GM19035 (cell line): Measurements from ENCODE around the gene SLC9A7.
"Not testable (repeated sequence)": the region's sequence is repeated elsewhere in the genome, so short reads cannot be mapped to it uniquely, and the experiment has no call there.

ENCODE experiments used
- ATAC-seq: cut with Tn5 transposase; IDR thresholded peaks from one replicate; pipeline ENCODE4 v1.9.1; 2021; ENCODE audit not compliant: unreplicated experiment

The SLC9A7 gene

GRCh38 chrX:46758956-46759644, at the start of gene SLC9A7:
TSS of gene SLC9A7 (minus strand) at chrX:46759118. CDS start at chrX:46759029, 89 bp downstream.
- peak; percentile 68 for ATAC-seq

DNA sequence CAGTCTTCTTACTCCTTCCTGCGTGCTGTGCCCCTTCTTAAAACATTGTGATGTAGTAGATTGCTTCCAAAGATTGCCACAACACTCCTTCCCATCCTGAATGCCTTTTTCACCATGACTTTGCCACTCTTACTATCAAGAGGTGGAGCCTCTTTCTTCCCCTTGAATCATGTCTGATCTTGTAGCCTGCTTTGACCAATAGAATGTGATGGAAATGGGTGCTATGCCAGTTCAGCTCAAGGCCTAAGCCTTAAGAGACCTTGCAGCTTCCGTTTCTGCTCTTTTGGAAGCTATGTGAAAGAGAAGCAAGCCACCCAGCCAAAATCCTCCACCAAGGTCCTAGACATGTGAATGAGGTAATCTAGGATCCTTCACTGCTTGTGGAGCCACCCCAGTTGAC, 46.4 kb upstream of the SLC9A7 start:
- ATAC-seq = no peak

- no peak for ATAC-seq
Measured at GRCh38 chrX:46803140-46803539, 44.2 kb upstream of the SLC9A7 start.

- ATAC-seq = no peak
Measured at GRCh38 chrX:46796574-46797191, 37.8 kb upstream of the SLC9A7 start.

DNA sequence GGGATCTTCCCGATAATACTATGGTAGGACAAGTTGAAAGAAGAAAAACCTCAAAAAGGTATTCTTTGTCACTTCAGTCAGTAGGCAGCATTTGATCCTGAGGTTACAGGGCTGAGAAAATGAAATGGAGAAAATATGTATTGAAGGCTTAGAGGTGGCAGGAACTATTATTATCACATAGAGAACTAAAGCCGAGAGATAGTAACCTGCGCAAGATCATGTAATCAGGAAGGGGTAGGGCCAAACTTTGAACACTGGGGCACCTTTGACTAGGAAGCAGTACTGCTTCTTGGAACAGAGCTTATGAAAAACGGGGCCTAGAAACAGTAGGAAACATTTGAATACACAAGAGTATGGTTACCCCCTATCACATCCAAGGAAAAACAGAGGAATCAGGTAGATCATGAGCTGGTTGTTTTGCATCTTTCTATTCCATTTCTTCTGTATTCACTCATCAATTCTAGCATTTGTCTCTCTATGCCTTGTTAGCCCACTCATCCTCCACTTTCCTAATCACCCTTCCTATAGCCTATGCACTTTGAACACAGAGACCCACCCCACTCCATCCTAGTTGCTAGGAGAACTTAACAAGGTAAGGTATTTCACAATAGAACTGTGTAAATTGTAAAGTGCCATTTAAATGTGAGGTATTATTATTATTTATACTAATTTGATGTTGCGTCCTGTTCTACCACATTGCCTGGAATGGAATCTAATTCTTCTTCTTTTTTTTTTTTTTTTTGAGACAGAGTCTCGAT, 34.6 kb upstream of the SLC9A7 start:
- ATAC-seq = no peak

DNA sequence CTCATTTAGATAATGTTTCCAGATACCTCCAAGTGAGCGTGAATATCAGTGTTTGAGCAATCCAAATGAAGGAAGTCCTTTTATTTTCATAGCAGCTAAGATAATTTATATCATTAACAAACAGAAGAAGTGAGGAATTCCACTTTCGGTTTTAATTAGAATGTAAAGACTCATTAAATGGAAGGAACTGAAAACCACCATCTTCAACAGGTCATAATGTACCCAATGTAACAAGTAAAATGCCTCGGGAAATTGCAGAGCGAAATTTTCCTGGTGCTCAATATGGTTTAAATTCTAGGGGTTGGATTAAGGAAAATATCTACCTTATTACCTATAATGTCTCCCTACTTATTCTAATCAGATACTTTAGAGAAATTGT, 33.9 kb upstream of the SLC9A7 start:
- ATAC-seq = no peak

GRCh38 chrX:46791927-46792809, 33.2 kb upstream of the SLC9A7 start:
- ATAC-seq = no peak

DNA sequence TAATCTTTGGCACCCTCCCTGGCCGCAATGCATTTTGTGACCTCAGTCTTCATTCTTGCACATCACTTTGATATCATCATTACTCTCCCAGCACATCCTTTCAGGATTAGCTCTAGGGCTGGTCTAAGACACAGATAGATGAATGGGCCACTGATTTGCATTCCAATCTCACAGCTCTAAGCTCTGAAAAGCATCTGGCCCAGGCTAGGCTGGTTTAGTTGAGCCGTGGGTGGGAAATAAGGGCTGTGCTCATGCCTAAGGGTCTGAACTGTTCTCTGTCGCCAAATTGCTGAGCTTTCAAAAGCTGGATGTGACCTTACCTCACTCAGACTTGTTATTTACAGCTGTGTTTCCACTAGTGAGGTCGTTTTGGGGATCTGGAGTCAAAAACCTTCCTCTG, 30.0 kb upstream of the SLC9A7 start:
- ATAC-seq = no peak

DNA sequence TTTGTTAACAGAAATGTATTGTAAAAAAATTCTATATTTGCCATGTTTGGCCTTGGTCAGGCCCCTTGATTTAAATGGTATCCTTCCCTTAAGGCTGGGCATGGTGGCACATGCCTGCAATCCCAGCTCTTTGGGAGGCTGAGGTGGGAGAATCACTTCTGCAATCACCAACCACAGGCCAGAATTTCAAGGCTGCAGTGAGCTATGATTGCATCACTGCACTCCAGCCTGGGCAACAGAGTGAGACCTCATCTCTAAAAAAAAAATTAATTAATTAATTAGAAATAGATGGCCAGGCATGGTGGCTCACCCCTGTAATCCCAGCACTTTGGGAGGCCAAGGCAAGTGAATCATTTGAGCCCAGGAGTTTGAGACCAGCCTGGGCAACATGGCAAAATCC, 25.5 kb upstream of the SLC9A7 start:
- ATAC-seq = not testable (repeated sequence)

DNA sequence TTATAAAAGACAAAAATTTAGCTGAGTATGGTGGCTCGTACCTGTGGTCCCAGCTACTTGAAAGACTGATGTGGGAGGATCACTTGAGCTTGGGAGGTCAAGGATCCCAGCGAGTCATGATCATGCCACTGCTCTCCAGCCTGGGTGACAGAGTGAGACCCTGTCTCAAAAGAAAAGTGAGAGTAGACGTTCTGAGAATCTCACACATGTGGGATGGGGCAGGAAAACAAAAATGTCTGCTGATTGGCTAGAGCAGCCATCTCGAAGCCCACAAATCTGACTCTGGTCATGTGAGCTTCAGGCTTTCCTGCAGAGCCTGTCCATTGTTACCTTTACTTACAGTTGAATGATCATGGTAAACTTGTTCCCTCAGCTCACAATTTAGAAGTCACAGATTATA, 23.1 kb upstream of the SLC9A7 start:
- no peak for ATAC-seq

- no peak for ATAC-seq
Measured at GRCh38 chrX:46777971-46778810, 19.3 kb upstream of the SLC9A7 start.

DNA sequence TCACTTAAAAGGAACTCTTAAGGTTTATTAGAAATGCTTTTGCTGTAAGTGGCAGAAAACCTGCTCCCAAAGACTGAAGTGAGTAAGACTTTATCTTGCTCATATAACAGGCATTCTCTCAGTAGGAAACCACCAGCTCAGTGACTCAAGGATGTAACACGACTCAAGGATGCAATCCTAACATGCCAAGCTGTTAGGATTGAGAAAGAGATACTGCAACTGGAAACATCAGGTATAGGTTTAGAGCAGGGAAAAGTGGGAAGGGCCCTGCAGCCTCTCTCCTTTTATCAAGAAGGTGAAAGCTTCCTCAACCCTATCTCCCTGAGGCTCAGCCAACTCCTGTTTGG, 11.9 kb upstream of the SLC9A7 start:
- no peak for ATAC-seq

DNA sequence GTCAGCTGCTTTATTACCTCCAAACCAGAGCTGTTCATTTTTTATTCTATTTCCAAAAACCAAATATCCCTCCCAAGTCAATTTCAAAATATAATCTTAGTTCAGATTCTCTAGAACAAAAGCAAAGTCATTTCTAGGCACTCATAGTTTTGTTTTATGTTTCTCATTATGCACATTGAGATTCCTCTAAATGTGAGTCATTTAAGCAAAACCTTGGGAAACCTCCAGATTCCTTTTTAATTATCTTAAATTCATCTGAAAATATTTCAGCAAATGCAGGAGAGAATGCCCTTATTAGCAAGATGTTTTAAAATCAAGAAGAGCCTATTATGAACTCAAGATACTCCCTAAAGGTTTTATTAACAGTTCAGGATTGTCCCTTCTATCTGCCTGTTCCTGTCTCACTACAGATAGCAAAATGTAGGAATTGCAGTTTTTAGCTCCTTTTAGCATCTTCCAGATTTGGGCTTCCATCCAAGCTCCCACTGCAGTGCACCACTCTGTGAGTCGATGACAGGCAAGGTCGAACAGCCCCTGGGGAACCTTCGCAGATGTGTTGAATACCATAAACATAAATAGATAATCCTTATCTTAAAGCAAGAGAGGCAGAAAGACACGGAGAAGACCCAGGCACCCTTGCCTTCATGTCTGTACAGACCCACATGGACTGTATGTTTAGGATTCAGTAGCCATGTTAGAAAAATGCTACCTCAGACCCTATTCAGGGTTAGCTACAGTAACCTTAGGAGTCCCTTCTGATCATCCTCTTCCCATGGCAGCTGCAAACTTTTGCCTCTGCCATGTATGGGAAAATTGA, 11.3 kb upstream of the SLC9A7 start:
- ATAC-seq = no peak

DNA sequence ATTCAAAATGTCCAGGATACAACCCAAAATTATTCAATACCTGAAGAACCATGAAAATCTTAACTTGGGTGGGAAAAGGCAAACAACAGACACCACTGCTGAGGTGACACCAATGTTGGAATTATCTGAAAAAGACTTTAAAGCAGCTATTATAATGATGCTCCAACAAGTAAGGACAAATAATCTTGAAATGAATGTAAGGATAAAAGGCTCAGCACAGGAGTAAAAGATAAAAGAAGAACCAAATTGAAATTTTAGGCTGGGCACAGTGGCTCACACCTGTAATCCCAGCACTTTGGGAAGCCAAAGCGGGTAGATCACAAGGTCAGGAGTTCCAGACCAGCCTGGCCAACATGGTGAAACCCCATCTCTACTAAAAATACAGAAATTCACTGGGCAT, 4.0 kb upstream of the SLC9A7 start:
- no peak for ATAC-seq

- ATAC-seq = no peak
Measured at GRCh38 chrX:46759645-46759974, 692 bp upstream of the SLC9A7 start.

DNA sequence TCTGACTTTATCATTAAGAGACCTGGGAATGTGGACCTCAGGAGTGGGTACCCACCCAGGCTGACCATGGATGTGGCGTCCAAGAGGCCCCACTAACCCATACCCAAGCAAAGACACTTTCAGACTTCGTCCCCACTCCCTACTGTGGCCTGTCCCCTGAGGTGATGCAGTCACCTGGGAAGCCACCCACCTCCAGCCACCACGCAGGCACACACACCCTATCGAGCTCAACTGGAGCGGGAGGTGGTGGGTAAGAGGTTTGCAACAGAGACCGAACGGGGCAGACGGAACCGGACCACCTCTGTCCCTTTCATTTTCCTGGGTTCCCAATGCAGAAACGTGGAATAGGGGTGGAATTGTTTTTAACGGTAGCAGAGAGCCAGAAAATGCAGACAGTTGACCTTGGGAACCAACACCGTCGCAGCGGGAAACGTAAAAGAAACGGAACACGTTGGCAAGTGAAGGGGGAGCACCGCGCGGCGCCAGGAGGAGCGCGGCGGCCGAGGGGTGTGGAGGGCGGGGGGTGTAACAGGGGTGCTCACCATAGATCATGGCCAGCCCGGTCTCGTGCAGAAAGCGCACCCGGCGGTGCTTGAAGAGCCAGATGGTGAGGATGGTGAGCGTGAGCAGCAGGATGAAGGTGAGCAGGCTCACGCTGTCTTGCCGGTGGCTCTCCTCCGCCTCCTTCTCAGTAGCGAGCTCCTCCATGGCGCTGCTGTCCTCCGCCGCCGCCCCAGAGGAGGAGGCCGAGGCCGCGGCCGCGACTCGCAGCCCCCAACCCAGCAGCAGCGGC, 559 bp downstream of the SLC9A7 start:
- ATAC-seq = peak; percentile 23

GRCh38 chrX:46757593-46757992, 1.3 kb downstream of the SLC9A7 start:
- ATAC-seq = no peak

GRCh38 chrX:46757052-46757451, 1.9 kb downstream of the SLC9A7 start:
- ATAC-seq = no peak

DNA sequence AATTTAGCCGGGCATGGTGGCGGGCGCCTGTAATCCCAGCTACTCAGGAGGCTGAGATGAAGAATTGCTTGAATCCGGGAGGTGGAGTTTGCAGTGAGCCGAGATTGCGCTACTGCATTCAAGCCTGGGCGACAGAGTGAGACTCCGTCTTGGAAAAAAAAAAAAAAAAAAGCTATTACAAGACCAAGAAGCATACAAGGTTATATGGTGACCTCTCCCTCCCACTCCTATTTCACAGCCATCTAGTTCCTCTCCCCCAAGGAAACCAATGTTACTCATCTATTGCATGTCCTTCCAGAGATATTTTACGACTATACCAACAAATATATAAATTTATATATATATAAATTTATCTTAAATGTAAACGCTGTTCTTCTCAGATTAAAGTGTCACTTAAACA, 3.2 kb downstream of the SLC9A7 start:
- no peak for ATAC-seq
